Panc1 (cell line): ENCODE results near the gene POLR2A.

ENCODE experiments used
- CTCF ChIP-seq: fragments of 450-650 bp; IDR thresholded peaks from 2 replicates; pipeline ENCODE4 v1.5.1; 2017; ENCODE audit warnings: mild to moderate bottlenecking
- POLR2AphosphoS5 ChIP-seq: IDR thresholded peaks from 2 replicates; pipeline ENCODE4 v1.6.1; 2012; ENCODE audit warnings: mild to moderate bottlenecking, low read depth, low read length, moderate library complexity
- REST ChIP-seq, 2 experiments: IDR thresholded peaks; 2 replicates each; pipeline ENCODE4 v1.6.1; 2011 to 2012; ENCODE audit warnings: low read depth in 2 of 2, control low read depth in 1 of 2, low read length in 1 of 2, mild to moderate bottlenecking in 1 of 2, moderate library complexity in 1 of 2; ENCODE audit not compliant: insufficient read depth in 1 of 2
- SIN3A ChIP-seq: IDR thresholded peaks from 2 replicates; pipeline ENCODE4 v1.6.1; 2012; ENCODE audit warnings: low read depth, mild to moderate bottlenecking, low read length, moderate library complexity, borderline replicate concordance; ENCODE audit not compliant: insufficient read depth

GRCh38 chr17:7445619-7445968 lies 38.6 kb upstream of the POLR2A start:
- TF ChIP-seq CTCF: no peak
- no peak for TF ChIP-seq REST (IDR thresholded peaks at IDR 0.05; ENCODE audit: insufficient read depth in 1 of 2, low read depth in 2 of 2, low read length in 1 of 2)
- no peak for TF ChIP-seq SIN3A
- TF ChIP-seq POLR2AphosphoS5: no peak
